Stimulated activated CD4-positive, alpha-beta T cell treated with anti-CD3 and anti-CD28 coated beads, Interleukin-1b, Interleukin-23, amount 100 ng/mL, for 4 hours (primary cell): ENCODE measurements around the gene IGSF9B.

Experiments
- DNase-seq, 2 donors: peaks; one replicate each; pipeline ENCODE4 v3.0.0-alpha.2; 2020; ENCODE audit warnings: low read depth in 2 of 2

Gene IGSF9B

GRCh38 chr11:133900176-133901105 lies 56.3 kb downstream of the IGSF9B start:
- no peak for DNase-seq

- DNase-seq, result no peak
Measured at GRCh38 chr11:133898770-133899115, 58.0 kb downstream of the IGSF9B start.

GRCh38 chr11:133898031-133898769 lies 58.6 kb downstream of the IGSF9B start:
- DNase-seq, result no peak

GRCh38 chr11:133897331-133897650 lies 59.5 kb downstream of the IGSF9B start:
- no peak for DNase-seq

GRCh38 chr11:133896642-133897330 lies 60.0 kb downstream of the IGSF9B start:
- DNase-seq, result no peak

- no peak for DNase-seq
Measured at GRCh38 chr11:133896028-133896427, 60.7 kb downstream of the IGSF9B start.

GRCh38 chr11:133895551-133895950 lies 61.2 kb downstream of the IGSF9B start:
- DNase-seq, result no peak

- DNase-seq, result no peak
Measured at GRCh38 chr11:133895061-133895479, 61.7 kb downstream of the IGSF9B start.

- DNase-seq, result no peak
Measured at GRCh38 chr11:133893381-133893780, 63.4 kb downstream of the IGSF9B start.

- no peak for DNase-seq
Measured at GRCh38 chr11:133892584-133893380, 64.0 kb downstream of the IGSF9B start.

- DNase-seq, result no peak
Measured at GRCh38 chr11:133892126-133892525, 64.6 kb downstream of the IGSF9B start.

GRCh38 chr11:133889893-133890292 lies 66.9 kb downstream of the IGSF9B start:
- DNase-seq, result no peak

- no peak for DNase-seq
Measured at GRCh38 chr11:133889188-133889587, 67.6 kb downstream of the IGSF9B start.

GRCh38 chr11:133887692-133888332 lies 69.0 kb downstream of the IGSF9B start:
- no peak for DNase-seq

- DNase-seq, result no peak
Measured at GRCh38 chr11:133886029-133886428, 70.7 kb downstream of the IGSF9B start.

GRCh38 chr11:133872160-133872559 lies 84.6 kb downstream of the IGSF9B start:
- DNase-seq, result no peak

- DNase-seq, result no peak
Measured at GRCh38 chr11:133867456-133867855, 89.3 kb downstream of the IGSF9B start.

GRCh38 chr11:133865466-133865865 lies 91.3 kb downstream of the IGSF9B start:
- no peak for DNase-seq

GRCh38 chr11:133864756-133865155 lies 92.0 kb downstream of the IGSF9B start:
- no peak for DNase-seq

- DNase-seq, result no peak
Measured at GRCh38 chr11:133860151-133860550, 96.6 kb downstream of the IGSF9B start.
